ENCODE measurements around the gene PANK3.

PANK3 gene

GRCh38 chr5:168570490-168571328, 8.5 kb downstream of the PANK3 start:
- no CpG with 5 or more reads among the region's 11 CpGs for WGBS, 2 donors (ENCODE audit: extremely low coverage in 2 of 2, insufficient read length in 2 of 2, insufficient replicate concordance in 1 of 2)
- no peak overlapping the region for H4K8ac ChIP-seq (ENCODE audit: low read depth, low read length)
- no peak overlapping the region for H3K23ac ChIP-seq (ENCODE audit: low read depth, low read length, poor library complexity)
- H3K27ac ChIP-seq (replicated peaks; ENCODE audit: low read length): no peak overlapping the region
- peaks cover 0 to 28% of the 10 kb centered on the region in 2 donors for H3K9me3 ChIP-seq (replicated peaks in 1 of 2; ENCODE audit: control insufficient read depth in 2 of 2, insufficient read depth in 1 of 2, low read depth in 1 of 2, low read length in 2 of 2)
- H3K4me2 ChIP-seq (ENCODE audit: insufficient read depth, low read length, poor library complexity, severe bottlenecking): no peak overlapping the region
- H3K9ac ChIP-seq (ENCODE audit: low read depth, low read length, poor library complexity): no peak overlapping the region
- H4K91ac ChIP-seq (ENCODE audit: low read depth, low read length, poor library complexity): no peak overlapping the region
- DNase-seq (ENCODE audit: low spot score): no peak
- no peak overlapping the region for H3K4me3 ChIP-seq (ENCODE audit: low read length in 2 of 2)
- no peaks in the 10 kb centered on the region for H3K4me1 ChIP-seq (ENCODE audit: control insufficient read depth in 2 of 2, insufficient read depth in 1 of 2, low read depth in 1 of 2, low read length in 2 of 2)
- H3K18ac ChIP-seq (ENCODE audit: low read length): no peak overlapping the region
- no peak overlapping the region for H2AK5ac ChIP-seq (ENCODE audit: low read depth, low read length)
- no peak overlapping the region for H2BK5ac ChIP-seq (ENCODE audit: low read length)
- H2AFZ ChIP-seq (ENCODE audit: low read length): no peak overlapping the region
- peaks cover 14 to 85% of the 10 kb centered on the region in 2 donors for H3K36me3 ChIP-seq (replicated peaks in 1 of 2; ENCODE audit: control insufficient read depth in 2 of 2, insufficient read depth in 2 of 2, low read length in 2 of 2)
- no peaks in the 10 kb centered on the region for H3K27me3 ChIP-seq (ENCODE audit: control insufficient read depth in 3 of 3, insufficient read depth in 3 of 3, low read depth in 1 of 3, low read length in 3 of 3)
- no peak overlapping the region for H2BK12ac ChIP-seq (ENCODE audit: low read length)
- no peak overlapping the region for H2BK15ac ChIP-seq (ENCODE audit: low read length)
- H2BK120ac ChIP-seq (ENCODE audit: low read depth, low read length): no peak overlapping the region
- H3K79me1 ChIP-seq (ENCODE audit: low read depth, low read length): peaks cover 5% of the 10 kb centered on the region
- no peak overlapping the region for H3K4ac ChIP-seq (ENCODE audit: low read length)
- H3K14ac ChIP-seq (ENCODE audit: low read length): no peak overlapping the region

DNA sequence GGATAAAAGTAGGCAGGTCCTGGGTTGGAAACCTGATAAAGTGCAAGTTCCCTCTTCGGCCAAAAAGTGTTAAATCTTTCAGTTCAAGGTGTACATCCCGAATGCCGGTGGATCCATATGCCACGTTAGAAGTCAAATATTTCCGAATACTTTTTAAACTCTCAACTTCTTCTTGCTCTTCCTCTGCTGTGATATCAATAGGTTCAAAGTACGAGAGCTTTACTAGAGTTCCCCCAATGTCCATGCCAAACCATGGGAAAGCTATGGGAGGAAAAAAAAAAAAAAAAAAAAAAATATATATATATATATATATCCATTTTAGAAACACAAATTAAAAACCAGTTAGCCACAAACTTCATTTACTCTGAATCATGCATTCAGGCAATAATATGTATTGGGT, 10.4 kb downstream of the PANK3 start:
- WGBS, 2 donors (ENCODE audit: extremely low coverage in 2 of 2, insufficient read length in 2 of 2, insufficient replicate concordance in 1 of 2): no CpG with 5 or more reads among the region's 6 CpGs
- H3K36me3 ChIP-seq (replicated peaks in 1 of 2; ENCODE audit: control insufficient read depth in 2 of 2, insufficient read depth in 2 of 2, low read length in 2 of 2): peaks cover 18 to 88% of the 10 kb centered on the region in 2 donors
- no peak overlapping the region for H2BK12ac ChIP-seq (ENCODE audit: low read length)
- H3K4me3 ChIP-seq (ENCODE audit: low read length in 2 of 2): no peak overlapping the region
- H3K4me2 ChIP-seq (ENCODE audit: insufficient read depth, low read length, poor library complexity, severe bottlenecking): no peak overlapping the region
- H3K23ac ChIP-seq (ENCODE audit: low read depth, low read length, poor library complexity): no peak overlapping the region
- peaks cover 5% of the 10 kb centered on the region for H3K79me1 ChIP-seq (ENCODE audit: low read depth, low read length)
- no peak overlapping the region for H2BK15ac ChIP-seq (ENCODE audit: low read length)
- no peak overlapping the region for H3K14ac ChIP-seq (ENCODE audit: low read length)
- H3K9ac ChIP-seq (ENCODE audit: low read depth, low read length, poor library complexity): no peak overlapping the region
- no peak overlapping the region for H3K4ac ChIP-seq (ENCODE audit: low read length)
- no peak overlapping the region for H3K18ac ChIP-seq (ENCODE audit: low read length)
- H3K27me3 ChIP-seq (ENCODE audit: control insufficient read depth in 3 of 3, insufficient read depth in 3 of 3, low read depth in 1 of 3, low read length in 3 of 3): no peaks in the 10 kb centered on the region
- H3K4me1 ChIP-seq (ENCODE audit: control insufficient read depth in 2 of 2, insufficient read depth in 1 of 2, low read depth in 1 of 2, low read length in 2 of 2): no peaks in the 10 kb centered on the region
- H4K91ac ChIP-seq (ENCODE audit: low read depth, low read length, poor library complexity): no peak overlapping the region
- H4K8ac ChIP-seq (ENCODE audit: low read depth, low read length): no peak overlapping the region
- H2BK120ac ChIP-seq (ENCODE audit: low read depth, low read length): no peak overlapping the region
- H2AK5ac ChIP-seq (ENCODE audit: low read depth, low read length): no peak overlapping the region
- H2AFZ ChIP-seq (ENCODE audit: low read length): no peak overlapping the region
- H3K9me3 ChIP-seq (replicated peaks in 1 of 2; ENCODE audit: control insufficient read depth in 2 of 2, insufficient read depth in 1 of 2, low read depth in 1 of 2, low read length in 2 of 2): peaks cover 0 to 12% of the 10 kb centered on the region in 2 donors
- no peak overlapping the region for H2BK5ac ChIP-seq (ENCODE audit: low read length)
- no peak for DNase-seq (ENCODE audit: low spot score)
- H3K27ac ChIP-seq (replicated peaks; ENCODE audit: low read length): no peak overlapping the region

DNA sequence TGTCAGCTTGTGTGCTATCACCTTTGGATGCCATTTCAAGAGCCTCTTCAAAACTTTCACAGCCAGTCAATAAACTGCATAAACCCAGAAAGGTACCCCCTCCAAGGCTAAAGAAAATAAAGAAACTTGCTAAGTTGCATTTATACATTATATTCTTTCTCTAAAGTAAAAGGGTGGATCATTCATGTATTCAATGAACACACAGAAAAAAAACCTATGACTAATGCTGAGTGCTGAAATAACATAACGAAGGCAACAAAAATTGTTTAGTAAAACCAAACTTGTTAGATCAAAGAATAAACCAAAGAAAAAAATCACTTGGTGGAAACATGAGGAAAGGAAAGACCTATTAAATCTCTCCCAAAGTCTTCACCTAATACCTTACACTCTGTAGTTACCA, 15.2 kb downstream of the PANK3 start:
- Histone ChIP-seq H4K91ac (ENCODE audit: low read depth, low read length, poor library complexity) (no peak overlapping the region), H3K9me3 (replicated peaks in 1 of 2; ENCODE audit: control insufficient read depth in 2 of 2, insufficient read depth in 1 of 2, low read depth in 1 of 2, low read length in 2 of 2) (no peaks in the 10 kb centered on the region), H2BK120ac (ENCODE audit: low read depth, low read length) (no peak overlapping the region), H2BK5ac (ENCODE audit: low read length) (no peak overlapping the region), H3K79me1 (ENCODE audit: low read depth, low read length) (peaks cover 5% of the 10 kb centered on the region), H3K4me2 (ENCODE audit: insufficient read depth, low read length, poor library complexity, severe bottlenecking) (no peak overlapping the region), H3K23ac (ENCODE audit: low read depth, low read length, poor library complexity) (no peak overlapping the region), H2BK15ac (ENCODE audit: low read length) (no peak overlapping the region), H3K4ac (ENCODE audit: low read length) (no peak overlapping the region), H3K36me3 (replicated peaks in 1 of 2; ENCODE audit: control insufficient read depth in 2 of 2, insufficient read depth in 2 of 2, low read length in 2 of 2) (peaks cover 23 to 98% of the 10 kb centered on the region in 2 donors), H3K14ac (ENCODE audit: low read length) (no peak overlapping the region), H4K8ac (ENCODE audit: low read depth, low read length) (no peak overlapping the region), H3K4me3 (ENCODE audit: low read length in 2 of 2) (no peak overlapping the region), H2BK12ac (ENCODE audit: low read length) (no peak overlapping the region), H2AK5ac (ENCODE audit: low read depth, low read length) (no peak overlapping the region), H3K27me3 (ENCODE audit: control insufficient read depth in 3 of 3, insufficient read depth in 3 of 3, low read depth in 1 of 3, low read length in 3 of 3) (no peaks in the 10 kb centered on the region), H3K4me1 (ENCODE audit: control insufficient read depth in 2 of 2, insufficient read depth in 1 of 2, low read depth in 1 of 2, low read length in 2 of 2) (no peaks in the 10 kb centered on the region), H3K9ac (ENCODE audit: low read depth, low read length, poor library complexity) (no peak overlapping the region), H2AFZ (ENCODE audit: low read length) (no peak overlapping the region), H3K18ac (ENCODE audit: low read length) (no peak overlapping the region), H3K27ac (replicated peaks; ENCODE audit: low read length) (no peak overlapping the region)
- no CpG with 5 or more reads among the region's 1 CpG for WGBS, 2 donors (ENCODE audit: extremely low coverage in 2 of 2, insufficient read length in 2 of 2, insufficient replicate concordance in 1 of 2)
- no peak for DNase-seq (ENCODE audit: low spot score)

GRCh38 chr5:168562279-168562678, 16.9 kb downstream of the PANK3 start:
- Histone ChIP-seq H2AFZ (ENCODE audit: low read length) (no peak overlapping the region), H3K36me3 (replicated peaks in 1 of 2; ENCODE audit: control insufficient read depth in 2 of 2, insufficient read depth in 2 of 2, low read length in 2 of 2) (peaks cover 24 to 99% of the 10 kb centered on the region in 2 donors), H2BK15ac (ENCODE audit: low read length) (no peak overlapping the region), H3K4ac (ENCODE audit: low read length) (no peak overlapping the region), H3K4me3 (ENCODE audit: low read length in 2 of 2) (no peak overlapping the region), H3K4me1 (ENCODE audit: control insufficient read depth in 2 of 2, insufficient read depth in 1 of 2, low read depth in 1 of 2, low read length in 2 of 2) (no peaks in the 10 kb centered on the region), H3K27ac (replicated peaks; ENCODE audit: low read length) (no peak overlapping the region), H2BK12ac (ENCODE audit: low read length) (no peak overlapping the region), H4K8ac (ENCODE audit: low read depth, low read length) (no peak overlapping the region), H2BK5ac (ENCODE audit: low read length) (no peak overlapping the region), H3K9ac (ENCODE audit: low read depth, low read length, poor library complexity) (no peak overlapping the region), H3K18ac (ENCODE audit: low read length) (no peak overlapping the region), H4K91ac (ENCODE audit: low read depth, low read length, poor library complexity) (no peak overlapping the region), H3K4me2 (ENCODE audit: insufficient read depth, low read length, poor library complexity, severe bottlenecking) (no peak overlapping the region), H3K9me3 (replicated peaks in 1 of 2; ENCODE audit: control insufficient read depth in 2 of 2, insufficient read depth in 1 of 2, low read depth in 1 of 2, low read length in 2 of 2) (no peaks in the 10 kb centered on the region), H2BK120ac (ENCODE audit: low read depth, low read length) (no peak overlapping the region), H2AK5ac (ENCODE audit: low read depth, low read length) (no peak overlapping the region), H3K23ac (ENCODE audit: low read depth, low read length, poor library complexity) (no peak overlapping the region), H3K79me1 (ENCODE audit: low read depth, low read length) (peaks cover 3% of the 10 kb centered on the region), H3K14ac (ENCODE audit: low read length) (no peak overlapping the region), H3K27me3 (ENCODE audit: control insufficient read depth in 3 of 3, insufficient read depth in 3 of 3, low read depth in 1 of 3, low read length in 3 of 3) (no peaks in the 10 kb centered on the region)
- DNase-seq (ENCODE audit: low spot score): no peak
- WGBS, 2 donors (ENCODE audit: extremely low coverage in 2 of 2, insufficient read length in 2 of 2, insufficient replicate concordance in 1 of 2): no CpG with 5 or more reads among the region's 2 CpGs
